Aorta (tissue), 5 donors: ENCODE measurements around the gene ABCC2. TPM values are rescaled to one million over a fixed set of nuclear protein-coding genes. Genes with fewer than 3 reads are reported as not detected.

Experiments used
- ATAC-seq: fragments of 200-7000 bp; cut with Tn5 transposase; one replicate; pipeline ENCODE4 v1.9.1; 2022; ENCODE audit warnings: moderate library complexity; ENCODE audit not compliant: low FRiP score
- DNase-seq, 2 donors: peaks; one replicate each; pipeline ENCODE4 v3.0.0-alpha.2; 2020
- H3K27ac ChIP-seq, 2 donors: one replicate each; pipeline ENCODE4 v1.5.1; 2013; ENCODE audit warnings: low read length in 2 of 2, mild to moderate bottlenecking in 2 of 2, moderate library complexity in 2 of 2, control low read depth in 1 of 2, inconsistent platforms in 1 of 2, low read depth in 1 of 2
- H3K27me3 ChIP-seq, 2 donors: one replicate each; pipeline ENCODE4 v1.6.1; 2013; ENCODE audit warnings: control low read depth in 1 of 2, low read length in 1 of 2, mild to moderate bottlenecking in 1 of 2, moderate library complexity in 1 of 2; ENCODE audit not compliant: insufficient read depth in 2 of 2, control insufficient read depth in 1 of 2
- H3K36me3 ChIP-seq, 2 donors: one replicate each; pipeline ENCODE4 v1.6.1; 2013; ENCODE audit warnings: control low read depth in 1 of 2, low read length in 1 of 2, mild to moderate bottlenecking in 1 of 2; ENCODE audit not compliant: insufficient read depth in 2 of 2, control insufficient read depth in 1 of 2
- H3K4me1 ChIP-seq, 2 donors: one replicate each; pipeline ENCODE4 v1.6.1; 2013; ENCODE audit warnings: low read length in 2 of 2, control low read depth in 1 of 2, mild to moderate bottlenecking in 1 of 2, moderate library complexity in 1 of 2; ENCODE audit not compliant: insufficient read depth in 2 of 2, control insufficient read depth in 1 of 2
- H3K4me3 ChIP-seq, 2 donors: one replicate each; pipeline ENCODE4 v1.5.1; 2013; ENCODE audit warnings: low read length in 2 of 2, control low read depth in 1 of 2, mild to moderate bottlenecking in 1 of 2
- H3K9me3 ChIP-seq: one replicate; pipeline ENCODE4 v1.6.1; 2013; ENCODE audit warnings: mild to moderate bottlenecking, low read length; ENCODE audit not compliant: control insufficient read depth
- WGBS, 2 donors: extraction: QIAGEN DNeasy Blood & Tissue Kit; methylation state at CpG; one replicate each; pipeline ENCODE4 v1.1.7; 2013; 5-methylcytosine and 5-hydroxymethylcytosine counted together
- intact Hi-C, 2 donors: fragments of 100-400 bp; cut with DNase I; formaldehyde crosslinking; loops; one replicate each; pipeline versions ENCODE4 v1.14.2 to v1.15.0; 2022
- polyA plus RNA-seq, 2 donors: library from polyadenylated mRNA; stranded (reverse); fragments of 200-250 nt; gene quantifications; one replicate each; pipeline ENCODE4 v1.2.3, GENCODE V29; 2013
- total RNA-seq, 2 donors: library from RNA; stranded (reverse); fragmentation: NEBNext Ultra II Directional; extraction: Animal tissue kit (Norgen Biotek cat#: 25700); gene quantifications; one replicate each; pipeline ENCODE4 v1.2.1, GENCODE V29; 2021
- donor health status: healthy with polysubstance abuse.
- donor health status: Bipolar disorder and iron deficiency.
- donor health status: DM: no; HTN: no; CAD: no.
- donor health status: DM: no; HTN: no; CAD: no.
- donor health status: DM: yes; HTN: yes; CAD: no.

Gene ABCC2
- total and polyA plus RNA-seq, 4 donors, result 0.33 to 4.5 (median 2.6) TPM

- no peaks in the 10 kb centered on the region for H3K4me1 ChIP-seq
- no peak overlapping the region for H3K4me3 ChIP-seq
- DNase-seq (no peak), ATAC-seq (no peak)
- no peak overlapping the region for H3K27ac ChIP-seq
- H3K9me3 ChIP-seq, result no peaks in the 10 kb centered on the region
- peaks cover 0 to 2% of the 10 kb centered on the region in 2 donors for H3K36me3 ChIP-seq
- WGBS, 2 donors, result 89 to 93% methylated on average over 4 of the region's 4 CpGs
- intact Hi-C loops, result no loop called here
- H3K27me3 ChIP-seq, result no peaks in the 10 kb centered on the region
Observed at GRCh38 chr10:99793819-99794218, 11.4 kb downstream of the ABCC2 start.

GRCh38 chr10:99796928-99797327, 14.5 kb downstream of the ABCC2 start:
- Histone ChIP-seq H3K9me3 (no peaks in the 10 kb centered on the region), H3K4me3 (no peak overlapping the region), H3K27ac (no peak overlapping the region), H3K36me3 (peaks cover 0 to 3% of the 10 kb centered on the region in 2 donors), H3K4me1 (no peaks in the 10 kb centered on the region), H3K27me3 (no peaks in the 10 kb centered on the region)
- ATAC-seq (no peak), DNase-seq (no peak)
- 76 to 81% methylated on average over 6 of the region's 6 CpGs for WGBS, 2 donors
- intact Hi-C loops, result no loop called here

- ATAC-seq (no peak), DNase-seq (no peak)
- Histone ChIP-seq H3K4me3 (no peak overlapping the region), H3K36me3 (peaks cover 0 to 3% of the 10 kb centered on the region in 2 donors), H3K9me3 (no peaks in the 10 kb centered on the region), H3K27ac (no peak overlapping the region), H3K27me3 (no peaks in the 10 kb centered on the region), H3K4me1 (no peaks in the 10 kb centered on the region)
- intact Hi-C loops, result no loop called here
- 85 to 88% methylated on average over 4 of the region's 4 CpGs for WGBS, 2 donors
Observed at GRCh38 chr10:99798031-99798430, 15.6 kb downstream of the ABCC2 start.

- H3K9me3 ChIP-seq, result no peaks in the 10 kb centered on the region
- ATAC-seq (no peak), DNase-seq (no peak)
- H3K36me3 ChIP-seq, result peaks cover 0 to 1% of the 10 kb centered on the region in 2 donors
- no peaks in the 10 kb centered on the region for H3K4me1 ChIP-seq
- no peak overlapping the region for H3K27ac ChIP-seq
- WGBS, 2 donors, result 84 to 93% methylated on average over 3 of the region's 3 CpGs
- intact Hi-C loops, result no loop called here
- H3K27me3 ChIP-seq, result no peaks in the 10 kb centered on the region
- H3K4me3 ChIP-seq, result no peak overlapping the region
Observed at GRCh38 chr10:99798920-99799319, 16.5 kb downstream of the ABCC2 start.

- DNase-seq (no peak), ATAC-seq (no peak)
- Histone ChIP-seq H3K4me3 (no peak overlapping the region), H3K4me1 (no peaks in the 10 kb centered on the region), H3K9me3 (no peaks in the 10 kb centered on the region), H3K27ac (no peak overlapping the region), H3K27me3 (no peaks in the 10 kb centered on the region), H3K36me3 (peaks cover 0 to 1% of the 10 kb centered on the region in 2 donors)
- WGBS, 2 donors, result 81 to 84% methylated on average over 4 of the region's 4 CpGs
- intact Hi-C loops, result no loop called here
Observed at GRCh38 chr10:99799613-99800012, 17.2 kb downstream of the ABCC2 start.

GRCh38 chr10:99804471-99804870, 22.0 kb downstream of the ABCC2 start:
- Histone ChIP-seq H3K27ac (no peak overlapping the region), H3K36me3 (no peaks in the 10 kb centered on the region), H3K4me1 (no peaks in the 10 kb centered on the region), H3K9me3 (no peaks in the 10 kb centered on the region), H3K27me3 (no peaks in the 10 kb centered on the region), H3K4me3 (no peak overlapping the region)
- DNase-seq (no peak), ATAC-seq (no peak)
- intact Hi-C loops, result no loop called here
- WGBS, 2 donors, result 91 to 92% methylated on average over 3 of the region's 3 CpGs

- ATAC-seq (no peak), DNase-seq (no peak)
- no peak overlapping the region for H3K4me3 ChIP-seq
- intact Hi-C loops, result no loop called here
- H3K27ac ChIP-seq, result no peak overlapping the region
- H3K4me1 ChIP-seq, result no peaks in the 10 kb centered on the region
- H3K9me3 ChIP-seq, result no peaks in the 10 kb centered on the region
- no peaks in the 10 kb centered on the region for H3K36me3 ChIP-seq
- no peaks in the 10 kb centered on the region for H3K27me3 ChIP-seq
- WGBS, 2 donors, result 77 to 82% methylated on average over 5 of the region's 5 CpGs
Observed at GRCh38 chr10:99805190-99805589, 22.8 kb downstream of the ABCC2 start.

GRCh38 chr10:99806091-99806490, 23.7 kb downstream of the ABCC2 start:
- no peak for ATAC-seq
- DNase-seq, result no peak
- H3K27me3 ChIP-seq, result no peaks in the 10 kb centered on the region
- no peak overlapping the region for H3K4me3 ChIP-seq
- H3K4me1 ChIP-seq, result no peaks in the 10 kb centered on the region
- WGBS, 2 donors, result 67 to 91% methylated on average over 3 of the region's 3 CpGs
- H3K36me3 ChIP-seq, result no peaks in the 10 kb centered on the region
- no peak overlapping the region for H3K27ac ChIP-seq
- intact Hi-C loops, result no loop called here
- H3K9me3 ChIP-seq, result no peaks in the 10 kb centered on the region

- Histone ChIP-seq H3K27me3 (no peaks in the 10 kb centered on the region), H3K9me3 (no peaks in the 10 kb centered on the region), H3K27ac (no peak overlapping the region), H3K4me1 (no peaks in the 10 kb centered on the region), H3K4me3 (no peak overlapping the region), H3K36me3 (no peaks in the 10 kb centered on the region)
- no peak for ATAC-seq
- intact Hi-C loops, result no loop called here
- 95 to 96% methylated on average over 2 of the region's 2 CpGs for WGBS, 2 donors
- no peak for DNase-seq
Observed at GRCh38 chr10:99807786-99808185, 25.3 kb downstream of the ABCC2 start.
